GDM1 (cell line): ENCODE results near the gene C22orf15.

Source experiments
- DNase-seq: peaks from one replicate; lab custom pipeline; 2025; lab: John Stamatoyannopoulos, UW

The C22orf15 gene

DNA sequence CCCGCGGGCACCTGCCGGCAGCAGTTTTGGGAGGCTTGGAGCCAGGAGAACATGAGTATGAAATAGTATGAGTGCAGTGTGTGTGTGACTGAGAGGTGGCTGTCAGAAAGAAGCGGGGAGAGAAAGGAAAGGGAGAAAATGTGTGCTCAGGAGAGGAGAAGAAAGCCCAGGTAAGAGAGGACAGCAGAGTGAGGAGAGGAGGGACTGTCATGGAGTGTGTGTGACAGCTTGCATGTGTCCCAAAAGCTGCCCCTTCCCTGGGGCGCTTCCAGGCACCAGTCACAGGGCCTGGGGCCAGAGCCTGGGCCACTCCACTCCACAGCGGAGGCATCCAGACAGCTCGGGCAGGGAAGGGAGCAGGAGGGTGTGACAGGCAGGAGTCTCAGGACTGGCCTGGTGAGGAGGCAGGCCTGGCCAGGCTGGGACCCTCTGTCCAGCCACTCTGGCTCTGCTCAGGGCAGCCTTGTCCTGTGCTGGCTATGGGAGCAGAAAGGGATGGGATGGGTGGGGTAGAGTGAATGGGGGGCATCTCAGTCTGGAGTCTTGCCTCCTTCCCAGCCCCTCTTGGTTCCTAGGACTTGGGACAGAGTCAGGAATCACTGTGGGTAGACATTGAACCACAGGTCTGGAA is 10.8 kb downstream of the C22orf15 start:
- DNase-seq = no peak

- DNase-seq = no peak
These were observed 11.5 kb downstream of the C22orf15 start for GRCh38 chr22:23774114-23774921.

DNA sequence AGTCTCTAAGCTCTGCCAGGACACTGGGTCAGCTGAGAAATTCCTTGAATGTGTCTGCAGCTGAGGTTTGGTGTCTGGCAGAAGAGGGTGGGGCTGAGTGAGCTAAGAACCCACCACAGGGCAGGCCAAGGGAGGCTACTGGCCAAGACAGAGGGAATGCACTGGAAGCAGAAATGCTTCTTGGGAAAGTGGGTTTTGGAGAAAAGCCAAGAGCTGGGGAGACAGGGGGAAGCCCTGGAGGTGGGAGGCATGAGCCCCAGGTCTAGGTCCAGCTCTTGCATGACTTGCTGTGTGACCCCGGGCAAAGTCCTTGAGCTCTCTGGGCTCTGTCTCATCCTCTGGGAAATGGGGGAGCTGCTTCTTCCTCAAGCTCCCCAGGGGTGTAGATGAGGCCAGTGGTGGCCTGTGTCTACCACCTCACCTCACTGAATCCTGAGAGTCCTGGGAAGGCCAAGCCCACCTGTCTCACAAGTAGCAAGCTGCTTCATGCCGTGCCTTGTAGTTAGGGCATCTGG is 12.2 kb downstream of the C22orf15 start:
- no peak for DNase-seq

GRCh38 chr22:23775779-23776375 is 13.1 kb downstream of the C22orf15 start:
- DNase-seq = no peak

GRCh38 chr22:23777776-23778576 is 15.2 kb downstream of the C22orf15 start:
- no peak for DNase-seq

DNA sequence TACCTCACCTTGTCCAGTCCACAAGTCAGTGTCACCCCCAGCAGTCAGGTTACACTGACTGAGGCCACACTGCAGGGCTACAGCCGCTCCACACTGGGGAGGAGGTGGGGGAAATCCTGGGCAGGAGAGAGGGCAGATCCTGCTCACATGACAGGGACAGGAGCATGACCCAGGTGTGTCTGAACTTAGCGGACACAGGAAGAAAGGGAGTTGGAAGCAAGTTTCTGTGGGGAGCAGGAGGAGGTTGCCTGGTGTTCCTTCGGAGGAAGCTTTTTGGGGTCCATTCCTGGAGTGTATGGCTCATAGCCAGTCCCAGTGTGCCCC is 15.7 kb downstream of the C22orf15 start:
- DNase-seq = no peak

GRCh38 chr22:23779083-23779482 is 16.3 kb downstream of the C22orf15 start:
- DNase-seq = no peak

- no peak for DNase-seq
These were observed 16.9 kb downstream of the C22orf15 start for GRCh38 chr22:23779731-23780130.

DNA sequence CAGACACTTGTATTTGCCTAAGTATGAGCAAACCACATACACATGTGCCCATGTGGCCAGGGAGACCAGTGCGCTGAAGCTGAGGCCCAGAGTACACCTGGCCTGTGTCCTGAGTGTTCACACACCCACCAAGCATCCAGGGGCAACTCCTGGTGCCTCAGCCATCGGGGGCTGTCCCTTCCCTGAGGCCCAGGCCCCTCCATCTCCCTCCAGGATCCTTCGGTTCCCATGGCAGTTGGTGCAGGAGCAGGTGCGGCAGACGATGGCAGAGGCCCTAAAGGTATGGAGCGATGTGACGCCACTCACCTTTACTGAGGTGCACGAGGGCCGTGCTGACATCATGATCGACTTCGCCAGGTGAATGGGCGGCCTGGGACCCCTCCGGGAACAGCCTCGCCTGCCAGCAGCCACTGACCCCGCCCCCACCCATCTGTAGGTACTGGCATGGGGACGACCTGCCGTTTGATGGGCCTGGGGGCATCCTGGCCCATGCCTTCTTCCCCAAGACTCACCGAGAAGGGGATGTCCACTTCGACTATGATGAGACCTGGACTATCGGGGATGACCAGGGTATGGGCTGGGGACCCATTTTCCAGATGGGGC is 17.5 kb downstream of the C22orf15 start:
- DNase-seq = no peak

GRCh38 chr22:23781065-23781464 is 18.3 kb downstream of the C22orf15 start:
- no peak for DNase-seq

DNA sequence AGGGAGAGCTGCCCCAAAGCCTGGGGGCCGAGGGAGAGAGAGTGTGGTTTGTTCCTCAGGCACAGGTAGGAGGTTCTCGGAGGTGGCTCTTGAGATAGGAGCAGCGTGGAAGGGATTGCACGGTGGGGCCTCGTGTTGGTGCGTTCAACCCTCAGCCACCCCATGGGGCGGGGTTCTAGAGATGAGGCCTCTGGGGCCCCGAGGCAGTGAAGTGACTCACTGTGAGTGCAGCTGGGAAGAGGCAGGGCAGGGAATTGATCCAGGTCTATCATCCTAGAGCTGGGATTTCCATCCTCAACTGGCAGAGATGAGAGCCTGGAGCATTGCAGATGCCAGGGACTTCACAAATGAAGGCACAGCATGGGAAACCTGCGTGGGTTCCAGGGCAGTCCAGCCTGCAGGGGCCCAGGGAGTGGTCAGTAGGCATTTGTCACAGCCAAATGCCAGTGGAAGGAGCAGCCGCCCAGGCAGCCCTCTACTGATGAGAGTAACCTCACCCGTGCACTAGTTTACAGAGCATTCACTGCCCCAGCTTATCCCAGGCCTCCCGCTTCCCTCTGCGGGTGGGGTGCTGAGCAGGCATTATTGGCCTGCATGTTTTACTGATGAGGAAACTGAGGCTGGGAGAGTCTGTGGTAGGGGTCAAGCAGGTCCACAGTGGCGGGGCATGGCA is 18.9 kb downstream of the C22orf15 start:
- no peak for DNase-seq

- DNase-seq = no peak
These were observed 19.5 kb downstream of the C22orf15 start for GRCh38 chr22:23782252-23782651.

DNA sequence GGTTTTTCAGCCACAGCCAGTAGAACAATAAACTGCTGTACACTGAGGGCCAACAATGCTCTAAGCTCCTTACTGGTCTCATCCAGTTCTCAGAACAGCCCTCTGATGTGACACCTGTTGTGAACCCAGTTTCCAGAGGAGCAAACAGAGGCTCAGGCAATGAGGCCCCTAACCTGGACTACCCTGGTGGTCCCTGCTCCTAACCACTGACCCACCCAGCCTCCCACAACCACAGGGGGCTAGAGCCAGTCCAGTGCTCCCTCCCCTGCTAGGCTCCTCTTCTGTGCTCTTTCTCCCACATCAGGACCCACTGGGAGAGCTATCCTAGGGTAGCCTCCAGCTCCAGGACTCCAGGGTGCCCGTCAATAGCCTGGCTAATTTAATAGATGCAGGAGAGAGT is 19.9 kb downstream of the C22orf15 start:
- DNase-seq = no peak

GRCh38 chr22:23783265-23784150 is 20.7 kb downstream of the C22orf15 start:
- no peak for DNase-seq

DNA sequence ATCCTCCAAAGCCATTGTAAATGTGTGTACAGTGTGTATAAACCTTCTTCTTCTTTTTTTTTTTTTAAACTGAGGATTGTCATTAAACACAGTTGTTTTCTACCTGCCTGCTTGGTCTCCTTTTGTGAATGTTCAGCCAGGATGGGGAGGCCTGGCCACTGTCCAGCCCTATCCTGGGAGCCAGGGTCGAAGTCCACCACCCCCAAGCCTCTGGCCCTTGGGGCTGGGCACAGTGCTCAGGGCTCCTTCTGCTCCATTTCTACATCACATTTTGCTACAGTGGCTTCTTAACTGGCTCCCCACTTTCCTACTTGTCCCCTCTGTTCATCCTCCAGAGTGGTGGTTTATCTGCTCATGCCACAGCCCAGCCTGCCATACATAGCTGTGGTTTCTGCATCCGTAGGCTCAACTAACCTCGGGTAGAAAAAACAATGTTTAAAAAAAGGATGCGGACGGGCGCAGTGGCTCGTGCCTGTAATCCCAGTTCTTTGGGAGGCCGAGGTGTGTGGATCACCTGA is 21.5 kb downstream of the C22orf15 start:
- peak; percentile 74 for DNase-seq

DNA sequence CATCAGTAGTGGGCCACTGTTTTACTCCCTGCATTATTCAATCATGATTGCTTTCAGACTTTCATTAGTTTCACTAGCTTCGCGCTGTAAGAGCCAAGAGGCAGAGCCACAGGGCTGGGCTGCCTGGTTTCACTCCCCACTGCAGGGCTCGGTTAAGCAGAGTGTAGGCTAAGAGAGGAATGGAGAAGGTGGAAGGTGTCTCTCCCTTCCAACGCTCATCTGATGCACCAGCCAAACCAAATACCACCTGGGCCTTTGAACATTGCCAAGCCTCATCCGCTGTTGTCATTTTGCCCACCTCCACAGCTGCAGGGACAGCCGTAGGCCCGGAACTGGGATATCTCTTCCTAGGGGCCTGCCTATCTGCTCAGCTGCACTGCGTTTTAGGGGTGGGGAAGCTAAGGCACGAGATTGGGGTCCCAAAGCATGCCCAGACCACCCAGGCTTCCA is 23.5 kb downstream of the C22orf15 start:
- no peak for DNase-seq

- DNase-seq = peak; percentile 81
These were observed 24.2 kb downstream of the C22orf15 start, which contains the start of gene SMARCB1 for GRCh38 chr22:23786752-23787599. Gene SMARCB1 (plus strand): TSS chr22:23786966. CDS start chr22:23787170, 204 bp downstream.

DNA sequence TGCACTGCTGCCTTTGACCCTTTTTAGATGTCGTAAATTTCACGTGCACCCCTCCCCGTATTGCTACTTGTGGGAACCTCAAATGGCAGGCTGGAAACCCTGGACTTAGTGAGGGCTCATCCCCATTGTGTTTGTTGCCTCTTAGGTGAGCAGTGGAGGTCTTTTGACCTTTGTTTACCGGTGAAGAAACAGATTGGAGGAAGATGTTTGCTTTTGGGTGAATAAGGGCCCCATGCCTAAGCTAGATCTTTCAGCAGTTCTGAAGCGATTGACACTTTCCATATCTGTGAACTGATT is 24.8 kb downstream of the C22orf15 start:
- no peak for DNase-seq

- DNase-seq = no peak
These were observed 25.1 kb downstream of the C22orf15 start for GRCh38 chr22:23787910-23788309.
